Cardiac muscle cell (in vitro differentiated cells and primary cell): ENCODE measurements around the gene SLC9C2. TPM values are rescaled to one million over a fixed set of nuclear protein-coding genes. Genes with fewer than 3 reads are reported as not detected.
A peak's percentile ranks its signal among the peaks of the same experiment; 100 is the strongest.
"Not testable (repeated sequence)": the region's sequence is repeated elsewhere in the genome, so short reads cannot be mapped to it uniquely, and the experiment has no call there.

Experiments used
- DNase-seq, 2 donors: peaks; one replicate each; pipeline versions ENCODE4 v3.0.0 to v3.0.0-alpha.2; 2010 to 2017; ENCODE audit warnings: low read depth in 1 of 2, low spot score in 1 of 2
- H3K27ac ChIP-seq: fragments of 200-600 bp; sonication (generic); 2 replicates; pipeline ENCODE4 v1.5.1; 2016
- H3K27me3 ChIP-seq: fragments of 200-600 bp; sonication (generic); 2 replicates; pipeline ENCODE4 v1.6.0; 2016; ENCODE audit warnings: control low read depth
- H3K36me3 ChIP-seq: fragments of 200-600 bp; sonication (generic); 2 replicates; pipeline ENCODE4 v1.5.1; 2016; ENCODE audit warnings: control low read depth
- H3K4me1 ChIP-seq: fragments of 200-600 bp; sonication (generic); 2 replicates; pipeline ENCODE4 v1.8.1; 2017; ENCODE audit warnings: low read depth, mild to moderate bottlenecking, mixed run types
- H3K4me3 ChIP-seq: fragments of 200-600 bp; sonication (generic); 2 replicates; pipeline ENCODE4 v1.5.1; 2016; ENCODE audit warnings: mild to moderate bottlenecking
- H3K9me3 ChIP-seq: fragments of 200-600 bp; sonication (generic); 2 replicates; pipeline ENCODE4 v1.5.1; 2017; ENCODE audit warnings: low read depth, mild to moderate bottlenecking, control low read depth
- polyA plus RNA-seq: library from polyadenylated mRNA; unstranded; fragments of >200 nt; fragmentation: Nextera tagmentation; extraction: Ambion mirVana; gene quantifications from 2 replicates; pipeline ENCODE4 v1.2.1, GENCODE V29; 2016
- total RNA-seq: library from RNA; depleted of rRNA; stranded (reverse); fragments of >200 nt; gene quantifications from 2 replicates; pipeline ENCODE4 v1.2.3, GENCODE V29; 2016
- TF ChIP-seq, protein P1 (sequence below): IDR thresholded peaks from 2 replicates; pipeline ENCODE4 v1.5.1; 2012; ENCODE audit warnings: low read depth, mild to moderate bottlenecking, low read length

Gene SLC9C2
- total and polyA plus RNA-seq, 2 experiments from 2014 or later, result 0.87 TPM; not detected in 1

DNA sequence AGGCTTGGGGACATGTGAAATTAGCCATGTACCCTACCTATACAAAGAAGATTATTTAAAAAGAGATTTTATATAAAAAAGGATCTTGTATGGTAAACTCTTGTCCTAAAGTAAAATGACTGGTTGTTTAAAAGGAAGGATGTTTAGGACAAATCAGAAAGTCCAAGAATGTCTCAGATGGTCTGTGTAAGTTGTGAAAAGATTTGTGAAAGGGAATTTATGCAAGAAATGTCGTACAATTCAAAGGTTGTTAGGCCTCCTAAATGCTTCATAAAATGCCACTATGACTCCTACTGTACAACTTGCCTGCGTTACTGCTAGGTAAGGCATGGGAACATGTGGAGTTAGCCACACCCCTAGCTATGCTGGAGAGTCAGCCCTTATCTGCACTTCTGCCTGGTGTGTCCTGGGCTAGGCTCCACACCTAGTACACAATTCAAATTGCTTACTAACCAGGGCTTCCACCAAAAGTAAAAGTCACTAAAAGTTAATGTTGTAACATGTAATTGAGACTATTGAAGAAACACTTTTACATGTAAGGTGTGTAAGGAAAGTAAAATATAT is 106.0 kb downstream of the SLC9C2 start:
- H3K4me3 ChIP-seq, result no peak overlapping the region
- TF ChIP-seq, protein P1, sequence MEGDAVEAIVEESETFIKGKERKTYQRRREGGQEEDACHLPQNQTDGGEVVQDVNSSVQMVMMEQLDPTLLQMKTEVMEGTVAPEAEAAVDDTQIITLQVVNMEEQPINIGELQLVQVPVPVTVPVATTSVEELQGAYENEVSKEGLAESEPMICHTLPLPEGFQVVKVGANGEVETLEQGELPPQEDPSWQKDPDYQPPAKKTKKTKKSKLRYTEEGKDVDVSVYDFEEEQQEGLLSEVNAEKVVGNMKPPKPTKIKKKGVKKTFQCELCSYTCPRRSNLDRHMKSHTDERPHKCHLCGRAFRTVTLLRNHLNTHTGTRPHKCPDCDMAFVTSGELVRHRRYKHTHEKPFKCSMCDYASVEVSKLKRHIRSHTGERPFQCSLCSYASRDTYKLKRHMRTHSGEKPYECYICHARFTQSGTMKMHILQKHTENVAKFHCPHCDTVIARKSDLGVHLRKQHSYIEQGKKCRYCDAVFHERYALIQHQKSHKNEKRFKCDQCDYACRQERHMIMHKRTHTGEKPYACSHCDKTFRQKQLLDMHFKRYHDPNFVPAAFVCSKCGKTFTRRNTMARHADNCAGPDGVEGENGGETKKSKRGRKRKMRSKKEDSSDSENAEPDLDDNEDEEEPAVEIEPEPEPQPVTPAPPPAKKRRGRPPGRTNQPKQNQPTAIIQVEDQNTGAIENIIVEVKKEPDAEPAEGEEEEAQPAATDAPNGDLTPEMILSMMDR, result no peak
- no peak overlapping the region for H3K27ac ChIP-seq
- DNase-seq, result no peak
- H3K36me3 ChIP-seq, result no peaks in the 10 kb centered on the region
- H3K9me3 ChIP-seq, result no peaks in the 10 kb centered on the region
- H3K27me3 ChIP-seq, result no peaks in the 10 kb centered on the region
- H3K4me1 ChIP-seq, result no peaks in the 10 kb centered on the region

DNA sequence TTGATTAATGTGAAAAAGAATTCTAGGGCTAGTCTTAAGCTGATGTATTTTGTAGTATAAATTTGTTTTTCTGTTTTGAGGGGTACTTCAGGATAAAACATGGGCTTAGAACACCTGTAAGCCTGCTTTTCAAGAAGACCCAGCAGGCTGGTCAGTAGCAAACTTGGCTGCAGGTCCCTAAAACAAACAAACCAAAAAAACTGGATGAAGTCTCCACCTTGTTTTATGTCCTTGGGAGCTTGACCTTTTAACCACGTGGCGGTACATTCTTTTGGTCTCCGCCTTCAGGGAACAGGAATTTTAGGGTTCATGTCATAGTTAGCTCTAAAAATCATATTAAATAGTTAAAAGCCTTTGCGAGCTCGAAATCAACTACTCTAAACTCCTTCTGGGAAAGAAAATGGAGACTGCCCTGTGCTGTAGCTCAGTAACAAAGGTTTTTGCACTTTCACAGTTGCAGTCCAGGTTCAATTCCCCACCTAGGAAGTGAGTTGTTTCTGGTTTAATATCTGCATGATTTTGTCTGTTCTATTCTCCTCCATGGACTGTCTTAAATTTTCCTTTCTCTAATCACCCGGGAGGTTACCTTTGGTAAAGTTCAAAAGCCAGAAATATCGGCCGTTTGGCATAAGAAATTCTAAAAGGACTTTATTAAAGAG is 107.1 kb downstream of the SLC9C2 start:
- no peak overlapping the region for H3K4me3 ChIP-seq
- H3K9me3 ChIP-seq, result no peaks in the 10 kb centered on the region
- H3K36me3 ChIP-seq, result no peaks in the 10 kb centered on the region
- TF ChIP-seq, protein P1, result no peak
- no peaks in the 10 kb centered on the region for H3K4me1 ChIP-seq
- DNase-seq, result no peak
- no peak overlapping the region for H3K27ac ChIP-seq
- no peaks in the 10 kb centered on the region for H3K27me3 ChIP-seq

DNA sequence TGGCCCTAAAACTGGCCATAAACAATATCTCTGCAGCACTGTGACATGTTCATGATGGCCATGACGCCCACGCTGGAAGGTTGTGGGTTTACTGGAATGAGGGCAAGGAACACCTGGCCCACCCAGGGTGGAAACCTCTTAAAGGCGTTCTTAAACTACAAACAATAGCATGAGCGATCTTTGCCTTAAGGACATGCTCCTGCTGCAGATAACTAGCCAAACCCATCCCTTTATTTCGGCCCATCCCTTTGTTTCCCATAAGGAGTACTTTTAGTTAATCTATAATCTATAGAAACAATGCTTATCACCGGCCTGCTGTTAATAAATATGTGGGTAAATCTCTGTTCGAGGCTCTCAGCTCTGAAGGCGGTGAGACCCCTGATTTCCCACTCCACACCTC is 109.7 kb downstream of the SLC9C2 start:
- H3K27ac ChIP-seq, H3K9me3 ChIP-seq, DNase-seq, H3K4me3 ChIP-seq, H3K4me1 ChIP-seq, H3K27me3 ChIP-seq: not testable (repeated sequence)
- peaks cover 11% of the 10 kb centered on the region for H3K36me3 ChIP-seq

DNA sequence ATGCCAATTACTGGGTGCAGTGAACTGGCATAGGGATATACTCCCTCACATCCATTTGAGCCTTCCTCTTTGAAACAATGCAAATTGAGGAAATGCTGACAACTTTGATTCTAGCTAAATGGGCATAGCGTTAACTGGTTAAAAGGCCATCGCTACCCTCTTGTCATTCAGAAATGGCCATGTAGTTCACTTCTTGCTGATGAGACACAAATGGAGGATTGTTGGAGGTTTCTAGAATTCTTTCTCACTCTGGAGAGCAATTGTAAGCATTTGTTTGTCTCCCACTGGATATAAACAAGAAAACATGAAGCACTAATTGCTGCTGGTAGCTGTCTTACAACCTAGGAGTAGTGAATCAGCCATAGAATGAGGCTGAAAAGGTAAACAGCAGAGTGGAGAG is 111.4 kb downstream of the SLC9C2 start:
- TF ChIP-seq, protein P1, result no peak
- no peak overlapping the region for H3K27ac ChIP-seq
- no peak overlapping the region for H3K4me3 ChIP-seq
- H3K27me3 ChIP-seq, result no peaks in the 10 kb centered on the region
- no peaks in the 10 kb centered on the region for H3K4me1 ChIP-seq
- no peak for DNase-seq
- no peaks in the 10 kb centered on the region for H3K9me3 ChIP-seq
- peaks cover 27% of the 10 kb centered on the region for H3K36me3 ChIP-seq

DNA sequence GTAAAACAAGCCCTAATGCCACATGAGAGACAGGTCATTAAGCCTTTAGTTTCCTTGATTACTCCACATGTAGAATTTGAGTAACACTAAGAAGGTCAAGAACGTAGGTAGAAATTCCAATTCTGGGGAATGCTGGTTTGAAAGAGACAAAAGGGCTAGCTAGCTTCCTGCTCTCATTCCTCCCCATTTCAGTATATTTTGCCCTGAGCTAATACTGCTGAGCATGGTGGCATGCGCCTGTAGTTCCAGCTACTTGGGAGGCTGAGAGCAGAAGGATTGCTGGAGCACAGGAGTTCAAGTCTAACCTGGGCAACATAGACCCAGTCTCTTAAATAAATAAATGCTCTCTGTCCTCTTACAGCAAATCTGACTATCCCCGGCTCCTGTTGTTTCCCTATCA is 112.9 kb downstream of the SLC9C2 start:
- Histone ChIP-seq H3K36me3 (peaks cover 43% of the 10 kb centered on the region), H3K27ac (no peak overlapping the region), H3K27me3 (no peaks in the 10 kb centered on the region), H3K4me1 (no peaks in the 10 kb centered on the region), H3K9me3 (no peaks in the 10 kb centered on the region), H3K4me3 (no peak overlapping the region)
- TF ChIP-seq, protein P1, result no peak
- no peak for DNase-seq

DNA sequence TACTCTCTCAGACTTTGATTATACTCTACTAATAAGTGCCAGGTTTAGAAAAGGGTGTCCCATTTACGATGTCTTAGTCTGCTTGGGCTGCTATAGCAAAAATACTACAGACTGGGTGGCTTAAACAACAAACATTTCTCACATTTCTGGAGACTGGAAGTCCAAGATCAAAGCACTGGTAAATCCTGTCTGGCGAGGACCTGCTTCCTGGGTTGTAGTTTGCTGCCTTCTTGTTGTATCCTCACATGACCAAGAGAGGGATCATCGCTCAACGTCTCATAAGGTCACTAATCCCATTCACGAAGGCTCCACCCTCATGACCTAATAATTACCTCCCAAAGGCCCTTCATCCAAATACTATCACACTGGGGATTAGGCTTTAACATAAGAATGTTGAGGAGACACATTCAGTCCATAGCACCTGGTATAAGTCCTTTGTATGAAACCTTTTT is 113.7 kb downstream of the SLC9C2 start:
- DNase-seq, result peak in 1 of 2 donors; percentile 37
- H3K27ac ChIP-seq, result peak overlapping the region; percentile 66

More for the DNA sequence above, 113.7 kb downstream of the SLC9C2 start:
- Histone ChIP-seq H3K27me3 (no peaks in the 10 kb centered on the region), H3K4me3 (no peak overlapping the region), H3K36me3 (peaks cover 51% of the 10 kb centered on the region), H3K9me3 (no peaks in the 10 kb centered on the region), H3K4me1 (no peaks in the 10 kb centered on the region)
- TF ChIP-seq, protein P1, result no peak
